HL-60 (cell line): Measurements from ENCODE around the gene MAN2B1.

Source experiments
- GABPA ChIP-seq: IDR thresholded peaks from 2 replicates; pipeline ENCODE4 v1.6.1; 2012; ENCODE audit warnings: low read depth
- POLR2AphosphoS5 ChIP-seq: IDR thresholded peaks from 2 replicates; pipeline ENCODE4 v1.6.1; 2012; ENCODE audit warnings: low read depth
- TF ChIP-seq, protein P1 (sequence below): IDR thresholded peaks from one replicate; pipeline ENCODE4 v1.5.1; 2011; ENCODE audit warnings: low read length, control low read depth, inconsistent platforms; ENCODE audit not compliant: insufficient read depth
- TF ChIP-seq, protein P2 (sequence below): IDR thresholded peaks from 2 replicates; pipeline ENCODE4 v1.6.1; 2012; ENCODE audit warnings: low read depth; ENCODE audit not compliant: insufficient replicate concordance

DNA sequence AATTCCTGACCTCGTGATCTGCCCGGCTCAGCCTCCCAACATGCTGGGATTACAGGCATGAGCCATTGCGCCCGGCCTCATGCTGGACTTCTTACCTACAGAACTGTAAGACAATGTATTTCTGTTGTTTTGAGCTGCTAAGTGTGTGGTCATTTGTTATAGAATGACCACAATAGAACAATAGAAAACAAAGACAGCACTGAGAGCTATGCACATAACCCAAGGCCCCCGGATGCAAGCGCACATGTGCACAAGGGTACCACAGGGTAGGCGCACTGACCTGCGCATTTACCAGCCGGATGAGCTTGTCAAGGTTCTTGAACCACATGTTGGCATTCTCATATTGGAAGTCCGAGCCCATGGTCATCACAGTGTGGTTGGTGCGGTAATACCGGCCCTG is 5.6 kb downstream of the MAN2B1 start:
- TF ChIP-seq, protein P1, sequence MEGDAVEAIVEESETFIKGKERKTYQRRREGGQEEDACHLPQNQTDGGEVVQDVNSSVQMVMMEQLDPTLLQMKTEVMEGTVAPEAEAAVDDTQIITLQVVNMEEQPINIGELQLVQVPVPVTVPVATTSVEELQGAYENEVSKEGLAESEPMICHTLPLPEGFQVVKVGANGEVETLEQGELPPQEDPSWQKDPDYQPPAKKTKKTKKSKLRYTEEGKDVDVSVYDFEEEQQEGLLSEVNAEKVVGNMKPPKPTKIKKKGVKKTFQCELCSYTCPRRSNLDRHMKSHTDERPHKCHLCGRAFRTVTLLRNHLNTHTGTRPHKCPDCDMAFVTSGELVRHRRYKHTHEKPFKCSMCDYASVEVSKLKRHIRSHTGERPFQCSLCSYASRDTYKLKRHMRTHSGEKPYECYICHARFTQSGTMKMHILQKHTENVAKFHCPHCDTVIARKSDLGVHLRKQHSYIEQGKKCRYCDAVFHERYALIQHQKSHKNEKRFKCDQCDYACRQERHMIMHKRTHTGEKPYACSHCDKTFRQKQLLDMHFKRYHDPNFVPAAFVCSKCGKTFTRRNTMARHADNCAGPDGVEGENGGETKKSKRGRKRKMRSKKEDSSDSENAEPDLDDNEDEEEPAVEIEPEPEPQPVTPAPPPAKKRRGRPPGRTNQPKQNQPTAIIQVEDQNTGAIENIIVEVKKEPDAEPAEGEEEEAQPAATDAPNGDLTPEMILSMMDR: no peak
- TF ChIP-seq, protein P2, sequence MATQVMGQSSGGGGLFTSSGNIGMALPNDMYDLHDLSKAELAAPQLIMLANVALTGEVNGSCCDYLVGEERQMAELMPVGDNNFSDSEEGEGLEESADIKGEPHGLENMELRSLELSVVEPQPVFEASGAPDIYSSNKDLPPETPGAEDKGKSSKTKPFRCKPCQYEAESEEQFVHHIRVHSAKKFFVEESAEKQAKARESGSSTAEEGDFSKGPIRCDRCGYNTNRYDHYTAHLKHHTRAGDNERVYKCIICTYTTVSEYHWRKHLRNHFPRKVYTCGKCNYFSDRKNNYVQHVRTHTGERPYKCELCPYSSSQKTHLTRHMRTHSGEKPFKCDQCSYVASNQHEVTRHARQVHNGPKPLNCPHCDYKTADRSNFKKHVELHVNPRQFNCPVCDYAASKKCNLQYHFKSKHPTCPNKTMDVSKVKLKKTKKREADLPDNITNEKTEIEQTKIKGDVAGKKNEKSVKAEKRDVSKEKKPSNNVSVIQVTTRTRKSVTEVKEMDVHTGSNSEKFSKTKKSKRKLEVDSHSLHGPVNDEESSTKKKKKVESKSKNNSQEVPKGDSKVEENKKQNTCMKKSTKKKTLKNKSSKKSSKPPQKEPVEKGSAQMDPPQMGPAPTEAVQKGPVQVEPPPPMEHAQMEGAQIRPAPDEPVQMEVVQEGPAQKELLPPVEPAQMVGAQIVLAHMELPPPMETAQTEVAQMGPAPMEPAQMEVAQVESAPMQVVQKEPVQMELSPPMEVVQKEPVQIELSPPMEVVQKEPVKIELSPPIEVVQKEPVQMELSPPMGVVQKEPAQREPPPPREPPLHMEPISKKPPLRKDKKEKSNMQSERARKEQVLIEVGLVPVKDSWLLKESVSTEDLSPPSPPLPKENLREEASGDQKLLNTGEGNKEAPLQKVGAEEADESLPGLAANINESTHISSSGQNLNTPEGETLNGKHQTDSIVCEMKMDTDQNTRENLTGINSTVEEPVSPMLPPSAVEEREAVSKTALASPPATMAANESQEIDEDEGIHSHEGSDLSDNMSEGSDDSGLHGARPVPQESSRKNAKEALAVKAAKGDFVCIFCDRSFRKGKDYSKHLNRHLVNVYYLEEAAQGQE: no peak
- TF ChIP-seq POLR2AphosphoS5: no peak
- no peak for TF ChIP-seq GABPA
